ENCODE data around the gene ICE2. TPM values are rescaled to one million over a fixed set of nuclear protein-coding genes. Genes with fewer than 3 reads are reported as not detected.

ICE2 gene
- total and polyA plus RNA-seq, 11 donors = 8.4 to 28.8 (median 21.6) TPM

GRCh38 chr15:60480888-60481287 lies 1.9 kb upstream of the ICE2 start:
- ATAC-seq (no peak), DNase-seq (no peak)
- Histone ChIP-seq H3K4me1 (peaks cover under 1 to 35% (median 29%) of the 10 kb centered on the region in 12 donors), H3K4me3 (no peak overlapping the region), H3K27ac (no peak overlapping the region), H3K27me3 (no peaks in the 10 kb centered on the region), H3K36me3 (no peaks in the 10 kb centered on the region), H3K9me3 (no peaks in the 10 kb centered on the region)
- 86 to 100% (median 94%) methylated on average over 3 of the region's 3 CpGs for WGBS, 4 donors
- intact Hi-C loops (cut with DNase I) = no loop called here
- TF ChIP-seq CTCF (IDR thresholded peaks at IDR 0.05) (no peak), POLR2A (IDR thresholded peaks at IDR 0.05) (no peak)

GRCh38 chr15:60480149-60480548 lies 1.2 kb upstream of the ICE2 start:
- intact Hi-C loops (cut with DNase I) = no loop called here
- Histone ChIP-seq H3K4me1 (peaks cover 3 to 38% (median 30%) of the 10 kb centered on the region in 12 donors), H3K27ac (peak overlapping the region in 4 of 12 donors; percentile 90 to 98 (median 94)), H3K4me3 (peak overlapping the region in 2 of 12 donors; percentile 72 to 90), H3K9me3 (no peaks in the 10 kb centered on the region), H3K36me3 (peaks cover 0 to 5% (median 0%) of the 10 kb centered on the region in 9 donors), H3K27me3 (no peaks in the 10 kb centered on the region)
- DNase-seq (no peak), ATAC-seq (no peak)
- WGBS, 4 donors = 53 to 79% (median 61%) methylated on average over 1 of the region's 1 CpG
- TF ChIP-seq POLR2A (IDR thresholded peaks at IDR 0.05) = no peak
- TF ChIP-seq CTCF (IDR thresholded peaks at IDR 0.05) = no peak

GRCh38 chr15:60479361-60480110 lies 594 bp upstream of the ICE2 start:
- H3K27me3 ChIP-seq = no peaks in the 10 kb centered on the region
- H3K27ac ChIP-seq = peak overlapping the region; percentile 90 to 98 (median 92)
- intact Hi-C loops (cut with DNase I) = loop anchor here in 1 of 10 donors (2.0 kb wide), 1 partner anchor 81 kb away; no protein-coding TSS in a partner anchor
- WGBS, 4 donors = 38 to 46% (median 42%) methylated on average over 10 of the region's 10 CpGs
- no peak for DNase-seq
- ATAC-seq = peak in 2 of 4 donors; percentile 0 to 6
- H3K36me3 ChIP-seq = peaks cover 0 to 11% (median 3%) of the 10 kb centered on the region in 9 donors
- peaks cover 3 to 43% (median 30%) of the 10 kb centered on the region in 12 donors for H3K4me1 ChIP-seq
- TF ChIP-seq CTCF (IDR thresholded peaks at IDR 0.05) (no peak), POLR2A (IDR thresholded peaks at IDR 0.05) (no peak)
- H3K9me3 ChIP-seq = no peaks in the 10 kb centered on the region
- H3K4me3 ChIP-seq = peak overlapping the region; percentile 60 to 90 (median 73)

GRCh38 chr15:60477916-60478565 lies 901 bp downstream of the ICE2 start:
- peak; percentile 43 to 71 (median 55) for ATAC-seq
- peak overlapping the region; percentile 60 to 90 (median 73) for H3K4me3 ChIP-seq
- no peaks in the 10 kb centered on the region for H3K27me3 ChIP-seq
- no peaks in the 10 kb centered on the region for H3K9me3 ChIP-seq
- peaks cover 0 to 26% (median 16%) of the 10 kb centered on the region in 9 donors for H3K36me3 ChIP-seq
- no peak for DNase-seq
- peak overlapping the region; percentile 90 to 98 (median 92) for H3K27ac ChIP-seq
- WGBS, 4 donors = 4 to 14% (median 7%) methylated on average over 9 of the region's 9 CpGs
- TF ChIP-seq POLR2A (IDR thresholded peaks at IDR 0.05) (peak in 1 of 2 donors; percentile 11), CTCF (IDR thresholded peaks at IDR 0.05) (no peak)
- H3K4me1 ChIP-seq = peaks cover 3 to 43% (median 30%) of the 10 kb centered on the region in 12 donors
- intact Hi-C loops (cut with DNase I) = loop anchor here in 1 of 10 donors (2.0 kb wide), 1 partner anchor 79 kb away; no protein-coding TSS in a partner anchor
